Osteoblast (primary cell): Measurements from ENCODE around the gene STUB1. TPM values are rescaled to one million over a fixed set of nuclear protein-coding genes. Genes with fewer than 3 reads are reported as not detected.
A peak's percentile ranks its signal among the peaks of the same experiment; 100 is the strongest.

Experiments
- DNase-seq: peaks from one replicate; pipeline ENCODE4 v3.0.0; 2011; ENCODE audit warnings: low spot score, mixed read lengths; ENCODE audit not compliant: insufficient read length; ENCODE audit errors: missing footprints
- H2AFZ ChIP-seq: 2 replicates; pipeline ENCODE4 v1.6.0; 2011; ENCODE audit warnings: mild to moderate bottlenecking, low read length
- H3K27ac ChIP-seq: 2 replicates; pipeline ENCODE4 v1.5.1; 2011; ENCODE audit warnings: mild to moderate bottlenecking, low read depth, low read length, moderate library complexity
- H3K27me3 ChIP-seq: 2 replicates; pipeline ENCODE4 v1.6.0; 2012; ENCODE audit warnings: mild to moderate bottlenecking, control low read depth, inconsistent platforms, low read length, moderate library complexity; ENCODE audit not compliant: insufficient read depth
- H3K36me3 ChIP-seq: 2 replicates; pipeline ENCODE4 v1.5.1; 2011; ENCODE audit warnings: mild to moderate bottlenecking, low read length, control low read depth, moderate library complexity; ENCODE audit not compliant: insufficient read depth
- H3K4me1 ChIP-seq: 2 replicates; pipeline ENCODE4 v1.5.1; 2011; ENCODE audit warnings: mild to moderate bottlenecking, low read length, control low read depth, moderate library complexity; ENCODE audit not compliant: insufficient read depth
- H3K4me2 ChIP-seq: 2 replicates; pipeline ENCODE4 v1.6.0; 2011; ENCODE audit warnings: mild to moderate bottlenecking, low read length; ENCODE audit not compliant: insufficient read depth
- H3K4me3 ChIP-seq: fragments of 200-600 bp; sonication (generic); 3 replicates; pipeline ENCODE4 v1.5.1; 2012; ENCODE audit warnings: mild to moderate bottlenecking, low read length, inconsistent platforms; ENCODE audit not compliant: insufficient read depth
- H3K79me2 ChIP-seq: 2 replicates; pipeline ENCODE4 v1.6.0; 2012; ENCODE audit warnings: mild to moderate bottlenecking, low read length, control low read depth, inconsistent platforms; ENCODE audit not compliant: insufficient read depth
- H3K9me3 ChIP-seq: 2 replicates; pipeline ENCODE4 v1.5.1; 2011; ENCODE audit warnings: low read depth, low read length, control low read depth
- H4K20me1 ChIP-seq: 2 replicates; pipeline ENCODE4 v1.6.0; 2012; ENCODE audit warnings: mild to moderate bottlenecking, low read length, control low read depth; ENCODE audit not compliant: insufficient read depth
- CTCF ChIP-seq: IDR thresholded peaks from 2 replicates; pipeline ENCODE4 v1.5.1; 2011; ENCODE audit warnings: mild to moderate bottlenecking, low read depth, low read length, moderate library complexity; ENCODE audit errors: extremely low read depth
- total RNA-seq: library from RNA; depleted of rRNA; stranded (reverse); fragments of >200 nt; gene quantifications from 2 replicates; pipeline ENCODE4 v1.2.3, GENCODE V29; 2012

The STUB1 gene
- total RNA-seq, 1 donor = 102 TPM

- no peak overlapping the region for H3K4me2 ChIP-seq
- no peak overlapping the region for H3K27ac ChIP-seq
- no peak for DNase-seq
- peaks cover 49% of the 10 kb centered on the region for H3K27me3 ChIP-seq
- no peak overlapping the region for H2AFZ ChIP-seq
- H3K9me3 ChIP-seq = no peaks in the 10 kb centered on the region
- no peak for TF ChIP-seq CTCF
- peaks cover 5% of the 10 kb centered on the region for H4K20me1 ChIP-seq
- no peak overlapping the region for H3K4me3 ChIP-seq
- H3K79me2 ChIP-seq = peaks cover 1% of the 10 kb centered on the region
- peaks cover under 1% of the 10 kb centered on the region for H3K4me1 ChIP-seq
- H3K36me3 ChIP-seq = no peaks in the 10 kb centered on the region
Measured at GRCh38 chr16:694863-695354, 14.7 kb downstream of the STUB1 start.

- H3K4me3 ChIP-seq = no peak overlapping the region
- H3K4me2 ChIP-seq = no peak overlapping the region
- no peak overlapping the region for H2AFZ ChIP-seq
- no peak overlapping the region for H3K27ac ChIP-seq
- H3K4me1 ChIP-seq = no peaks in the 10 kb centered on the region
- no peaks in the 10 kb centered on the region for H3K36me3 ChIP-seq
- peaks cover 49% of the 10 kb centered on the region for H3K27me3 ChIP-seq
- peaks cover 5% of the 10 kb centered on the region for H4K20me1 ChIP-seq
- no peak for TF ChIP-seq CTCF
- H3K9me3 ChIP-seq = no peaks in the 10 kb centered on the region
- H3K79me2 ChIP-seq = no peaks in the 10 kb centered on the region
- peak; percentile 94 for DNase-seq
Measured at GRCh38 chr16:695355-696089, 15.3 kb downstream of the STUB1 start.

DNA sequence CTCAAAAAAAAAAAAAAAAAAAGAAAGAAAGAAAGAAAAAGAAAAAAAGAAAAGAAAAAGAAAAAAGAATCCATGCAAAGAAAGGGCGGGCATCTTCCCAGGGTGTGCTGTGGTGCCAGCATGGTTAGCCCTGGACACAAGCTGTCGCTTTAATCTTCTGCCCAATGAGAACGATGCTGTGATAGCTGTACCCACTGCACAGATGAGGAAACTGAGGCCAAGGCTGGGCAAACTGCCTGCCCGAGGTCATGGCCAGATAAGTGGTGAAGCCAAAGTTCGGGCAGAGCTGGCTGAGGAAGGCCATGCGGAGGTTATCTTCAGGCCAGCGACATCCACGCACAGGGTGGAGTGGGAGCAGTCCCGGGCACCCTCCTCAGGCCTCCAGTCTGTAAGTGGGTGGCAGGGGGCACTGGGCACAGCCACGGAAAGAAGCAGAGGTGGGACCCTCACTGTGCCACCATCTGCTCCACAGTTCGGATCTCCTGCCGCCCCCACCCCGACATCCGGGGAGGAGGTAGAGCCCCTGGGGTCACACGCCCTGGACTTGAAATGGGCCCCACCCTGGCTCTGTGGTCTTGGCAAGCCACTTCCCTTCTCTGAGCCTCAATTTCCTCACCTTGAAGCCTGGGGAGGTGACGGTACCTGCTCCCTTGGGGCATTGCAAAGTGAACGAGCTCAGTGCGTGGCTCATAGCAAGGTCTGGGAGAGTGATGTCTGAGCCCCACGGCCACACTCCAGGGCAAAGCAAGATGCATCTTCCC is 18.9 kb downstream of the STUB1 start:
- no peaks in the 10 kb centered on the region for H3K9me3 ChIP-seq
- no peak overlapping the region for H3K4me2 ChIP-seq
- no peak overlapping the region for H2AFZ ChIP-seq
- TF ChIP-seq CTCF = no peak
- H3K27me3 ChIP-seq = peaks cover 57% of the 10 kb centered on the region
- H3K36me3 ChIP-seq = no peaks in the 10 kb centered on the region
- peaks cover 18% of the 10 kb centered on the region for H4K20me1 ChIP-seq
- no peaks in the 10 kb centered on the region for H3K4me1 ChIP-seq
- no peak for DNase-seq
- H3K79me2 ChIP-seq = no peaks in the 10 kb centered on the region
- no peak overlapping the region for H3K27ac ChIP-seq
- no peak overlapping the region for H3K4me3 ChIP-seq
